Common myeloid progenitor, CD34-positive (primary cell): ENCODE data around the gene ABCC12. TPM values are rescaled to one million over a fixed set of nuclear protein-coding genes. Genes with fewer than 3 reads are reported as not detected.

Experiments
- CTCF ChIA-PET: fragments of 350-600 bp; sonication (Branson Sonifier 250); formaldehyde crosslinking; loops from one replicate; lab custom pipeline; 2021; ENCODE audit warnings: antibody characterized with exemption; lab: Charles Lee
- POLR2A ChIA-PET: fragments of 350-600 bp; sonication (Branson Sonifier 250); formaldehyde crosslinking; loops from one replicate; lab custom pipeline; 2021; ENCODE audit warnings: antibody characterized with exemption; lab: Charles Lee
- DNase-seq, 3 donors: peaks; one replicate each; pipeline versions ENCODE4 v3.0.0 to v3.0.0-alpha.2; 2013
- H3K27ac ChIP-seq, 2 experiments: 1 replicate in 1 of 2; 2 replicates in 1 of 2; pipeline ENCODE4 v1.7.0; 2013; ENCODE audit warnings: inconsistent platforms in 2 of 2, low read length in 2 of 2, mild to moderate bottlenecking in 2 of 2, low read depth in 1 of 2, moderate library complexity in 1 of 2; ENCODE audit not compliant: severe bottlenecking in 2 of 2, insufficient read depth in 1 of 2, poor library complexity in 1 of 2
- H3K27me3 ChIP-seq, 5 experiments: replicated peaks in 2 of 5; 1 replicate in 3 of 5; 2 replicates in 2 of 5; pipeline versions ENCODE4 v1.6.1 to v1.7.0; 2013; ENCODE audit warnings: low read length in 4 of 5, mild to moderate bottlenecking in 2 of 5, moderate library complexity in 2 of 5, inconsistent platforms in 1 of 5; ENCODE audit not compliant: insufficient read depth in 5 of 5, control insufficient read depth in 4 of 5
- H3K36me3 ChIP-seq, 4 experiments: 1 replicate in 2 of 4; 2 replicates in 2 of 4; pipeline versions ENCODE4 v1.6.1 to v1.7.0; 2013; ENCODE audit warnings: low read length in 3 of 4, control low read depth in 1 of 4, mild to moderate bottlenecking in 1 of 4; ENCODE audit not compliant: control insufficient read depth in 4 of 4, insufficient read depth in 4 of 4
- H3K4me1 ChIP-seq, 4 experiments: 1 replicate in 3 of 4; 2 replicates in 1 of 4; pipeline versions ENCODE4 v1.6.1 to v1.7.1; 2013; ENCODE audit warnings: low read length in 3 of 4, mild to moderate bottlenecking in 3 of 4, control low read depth in 1 of 4, inconsistent platforms in 1 of 4, moderate library complexity in 1 of 4; ENCODE audit not compliant: control insufficient read depth in 4 of 4, insufficient read depth in 4 of 4; ENCODE audit errors: control extremely low read depth in 1 of 4
- H3K4me3 ChIP-seq, 7 experiments: 1 replicate in 4 of 7; 2 replicates in 3 of 7; pipeline versions ENCODE4 v1.5.1 to v1.7.0; 2013; ENCODE audit warnings: mild to moderate bottlenecking in 7 of 7, low read length in 6 of 7, moderate library complexity in 6 of 7, inconsistent platforms in 2 of 7, low read depth in 2 of 7, control low read depth in 1 of 7; ENCODE audit not compliant: insufficient read depth in 4 of 7, control insufficient read depth in 1 of 7; ENCODE audit errors: extremely low read depth in 1 of 7
- H3K9me3 ChIP-seq, 5 experiments: 1 replicate in 4 of 5; 2 replicates in 1 of 5; pipeline versions ENCODE4 v1.6.1 to v1.7.1; 2013; ENCODE audit warnings: low read length in 4 of 5, mild to moderate bottlenecking in 2 of 5, inconsistent platforms in 1 of 5, low read depth in 1 of 5, moderate library complexity in 1 of 5; ENCODE audit not compliant: control insufficient read depth in 4 of 5, insufficient read depth in 2 of 5; ENCODE audit errors: control extremely low read depth in 1 of 5
- WGBS: methylation state at CpG from one replicate; pipeline ENCODE4 v1.1.5; 2013; ENCODE audit not compliant: insufficient coverage; 5-methylcytosine and 5-hydroxymethylcytosine counted together
- polyA plus RNA-seq: library from polyadenylated mRNA; unstranded; fragments of 120-200 nt; gene quantifications from one replicate; pipeline ENCODE4 v1.2.1, GENCODE V29; 2013

The ABCC12 gene
- polyA plus RNA-seq = not detected

DNA sequence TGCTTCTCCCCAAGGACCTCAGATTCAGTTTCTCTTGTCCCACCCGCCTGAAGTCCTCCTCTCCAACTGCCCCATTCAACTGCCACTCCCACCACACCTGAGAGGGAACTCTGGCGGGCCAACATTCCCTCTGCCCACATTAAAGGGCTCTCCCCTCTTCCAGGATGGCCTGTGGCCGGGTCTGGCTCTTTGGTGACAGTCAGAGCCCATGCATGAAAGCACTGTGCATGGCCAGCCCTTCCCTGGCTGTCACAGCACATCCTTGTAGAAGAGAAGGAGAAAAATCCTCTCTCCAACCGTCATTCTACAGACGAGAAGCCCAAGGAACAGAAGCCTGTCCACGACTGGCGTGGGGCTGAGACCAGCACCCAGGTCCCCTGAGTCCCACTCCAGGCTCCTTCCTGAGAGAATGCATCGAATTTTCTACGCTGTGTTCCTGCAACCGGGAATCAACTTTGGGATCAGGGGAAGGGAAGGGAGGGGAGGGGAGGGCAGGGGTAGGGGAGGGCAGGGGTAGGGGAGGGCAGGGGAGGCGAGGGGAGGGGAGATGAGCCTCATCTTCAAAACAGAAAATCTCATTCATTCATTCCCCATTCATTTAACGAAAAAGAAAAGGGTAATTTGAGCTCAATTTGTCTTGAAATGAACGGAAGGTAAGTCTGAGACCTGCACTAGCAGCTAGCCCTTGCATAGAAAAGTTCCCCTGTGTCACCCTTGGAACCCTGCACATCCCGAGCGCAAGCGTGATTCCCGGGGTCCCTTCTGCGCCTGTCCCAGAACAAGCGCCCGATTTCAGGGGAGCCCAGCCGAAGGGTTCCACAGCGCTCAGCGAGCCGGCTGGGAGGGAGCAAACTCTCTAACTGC lies at the start of gene ABCC12:
Gene ABCC12, minus strand, starts transcription at position 68 of the 864 bp plus-strand sequence. CDS start 9,569 bp downstream, outside the sequence.
- ChIA-PET POLR2A (no interaction called here), CTCF (interaction anchor here (0.6 to 2.8 kb wide), 9 partner anchors 9 to 1206 kb away, joined by 3 to 9 read pairs (median 4); partner anchors contain the start of gene NETO2)
- WGBS = 56% methylated on average over 11 of the region's 24 CpGs
- peaks cover 0 to 3% (median under 1%) of the 10 kb centered on the region in 4 experiments for H3K4me1 ChIP-seq
- no peaks in the 10 kb centered on the region for H3K36me3 ChIP-seq
- DNase-seq = no peak
- H3K4me3 ChIP-seq = peak within 1 kb of the TSS in 2 of 7 experiments; percentile 28 to 29
- no peak within 1 kb of the TSS for H3K27ac ChIP-seq
- H3K9me3 ChIP-seq = no peaks in the 10 kb centered on the region
- peaks cover 0 to 16% (median 2%) of the 10 kb centered on the region in 5 experiments for H3K27me3 ChIP-seq

DNA sequence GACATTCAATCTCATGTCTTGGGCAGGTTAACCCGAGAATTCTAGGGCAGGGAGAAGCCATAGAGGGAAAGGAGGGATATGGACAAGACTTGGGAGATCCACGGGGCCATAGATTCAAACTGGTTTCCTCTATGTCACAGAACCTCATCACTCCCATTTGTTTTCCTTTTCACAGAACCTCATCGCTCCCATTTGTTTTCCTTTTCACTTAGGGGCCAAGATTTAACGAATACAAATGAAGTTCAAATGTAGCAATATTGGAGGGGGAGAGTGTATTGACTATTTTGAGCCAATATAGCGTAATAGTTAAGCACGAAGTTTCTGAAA lies 49.0 kb upstream of the ABCC12 start:
- DNase-seq = no peak
- H3K27me3 ChIP-seq = peaks cover 0 to 3% (median 0%) of the 10 kb centered on the region in 5 experiments
- ChIA-PET POLR2A (no interaction called here), CTCF (no interaction called here)
- H3K27ac ChIP-seq = no peak overlapping the region
- H3K4me1 ChIP-seq = no peaks in the 10 kb centered on the region
- no peak overlapping the region for H3K4me3 ChIP-seq
- no peaks in the 10 kb centered on the region for H3K36me3 ChIP-seq
- no peaks in the 10 kb centered on the region for H3K9me3 ChIP-seq
- WGBS = 100% methylated on average over 2 of the region's 6 CpGs

DNA sequence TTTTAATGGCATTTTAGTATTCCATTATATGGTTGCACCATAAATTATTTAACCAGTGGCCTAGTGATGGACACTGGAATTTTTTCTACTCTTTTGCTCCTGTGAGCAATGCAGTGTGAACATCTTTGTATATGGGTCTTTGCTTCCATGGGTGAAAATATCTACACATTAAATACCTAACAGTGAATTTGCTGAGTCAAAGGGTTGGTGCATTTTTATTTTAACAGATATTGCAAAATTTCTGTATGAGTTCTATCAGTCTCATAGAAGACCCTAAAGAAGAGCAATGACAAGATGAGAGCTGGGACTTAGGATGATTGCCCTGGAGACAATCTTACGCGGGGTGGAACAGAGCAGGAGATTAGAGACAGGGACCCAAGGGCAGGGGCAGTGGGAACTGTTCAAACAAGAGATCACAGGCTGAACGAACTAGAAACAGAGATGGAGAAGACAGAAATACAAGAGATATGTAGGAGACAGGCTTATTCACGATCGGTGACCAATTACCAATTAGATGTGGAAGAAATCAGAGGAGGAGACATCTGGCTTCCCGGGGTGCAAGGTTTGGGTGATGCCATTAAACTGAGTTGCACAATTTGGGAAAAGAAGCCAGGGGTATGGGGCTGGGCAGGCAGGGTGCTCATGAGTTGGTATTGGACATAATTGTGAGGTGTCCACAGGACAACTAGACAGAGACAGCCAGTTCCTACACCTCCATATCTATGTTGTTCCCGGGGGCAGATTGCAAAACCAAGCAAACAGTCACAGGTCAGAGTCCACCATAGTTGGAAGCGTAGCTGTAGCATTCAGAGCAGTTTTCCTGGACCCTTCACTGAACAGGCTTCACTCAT lies 48.4 kb upstream of the ABCC12 start:
- POLR2A ChIA-PET = no interaction called here
- 98% methylated on average over 8 of the region's 8 CpGs for WGBS

DNA sequence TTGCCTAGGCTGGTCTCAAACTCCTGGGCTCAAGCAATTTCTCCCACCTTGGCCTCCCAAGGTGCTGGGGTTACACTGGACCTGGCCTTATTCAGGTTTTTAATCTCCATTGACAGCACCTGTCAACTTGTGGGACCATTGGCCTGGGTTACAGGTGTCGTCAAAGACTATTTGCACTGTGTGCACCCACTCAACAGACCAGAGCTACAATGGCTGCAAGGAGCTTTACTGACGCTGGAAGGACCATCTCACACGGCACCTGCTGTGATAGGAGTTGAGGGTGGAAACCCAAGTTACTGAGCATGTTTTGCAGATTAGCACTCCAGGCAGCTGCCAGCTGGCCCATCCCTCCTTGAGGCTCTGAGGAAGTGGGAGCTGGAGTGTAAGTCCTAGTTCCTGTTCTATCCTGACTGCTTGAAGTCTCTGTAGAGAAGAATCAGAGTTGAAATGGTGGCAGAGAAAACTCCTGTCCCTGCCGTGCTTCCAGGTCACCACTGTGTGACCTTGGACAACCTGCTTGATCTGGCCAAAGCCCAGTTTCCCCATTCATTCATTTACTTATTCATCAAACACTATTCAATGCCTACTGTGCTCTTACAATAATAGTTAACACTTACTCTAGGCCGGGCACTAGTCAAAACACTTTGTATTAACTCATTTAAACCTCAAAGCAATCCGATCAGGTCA lies 45.9 kb upstream of the ABCC12 start:
- Histone ChIP-seq H3K27ac (no peak overlapping the region), H3K4me1 (no peaks in the 10 kb centered on the region), H3K4me3 (no peak overlapping the region), H3K27me3 (peaks cover 0 to 6% (median 0%) of the 10 kb centered on the region in 5 experiments), H3K9me3 (peaks cover 0 to 3% (median 0%) of the 10 kb centered on the region in 5 experiments), H3K36me3 (no peaks in the 10 kb centered on the region)
- no peak for DNase-seq
- whole genome bisulfite sequencing = 99% methylated on average over 6 of the region's 6 CpGs
- ChIA-PET CTCF (no interaction called here), POLR2A (no interaction called here)

More for the DNA sequence above, 48.4 kb upstream of the ABCC12 start:
- Histone ChIP-seq H3K4me1 (no peaks in the 10 kb centered on the region), H3K27ac (no peak overlapping the region), H3K9me3 (no peaks in the 10 kb centered on the region), H3K27me3 (peaks cover 0 to 3% (median 0%) of the 10 kb centered on the region in 5 experiments), H3K36me3 (no peaks in the 10 kb centered on the region), H3K4me3 (no peak overlapping the region)
- DNase-seq = no peak
- CTCF ChIA-PET = no interaction called here

DNA sequence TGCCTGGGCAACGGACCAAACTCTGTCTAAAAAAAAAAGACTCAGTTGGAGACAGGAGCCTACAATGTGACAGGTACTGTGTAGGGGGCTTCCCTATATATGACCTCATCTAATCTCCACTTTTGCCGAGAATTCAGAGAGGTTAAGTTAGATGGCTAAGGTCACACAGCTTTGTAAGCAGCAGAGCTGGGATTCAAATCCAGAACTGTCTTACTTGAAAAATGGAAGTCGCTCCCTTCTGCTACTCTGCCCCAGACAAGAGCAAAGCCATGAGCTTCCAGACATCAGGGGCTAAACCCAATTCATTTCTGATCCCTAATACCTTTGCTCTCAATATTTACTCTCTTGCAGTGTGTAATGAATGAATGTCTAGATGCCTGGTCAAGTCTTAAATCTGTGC lies 41.5 kb upstream of the ABCC12 start:
- peaks cover 0 to 3% (median 0%) of the 10 kb centered on the region in 5 experiments for H3K9me3 ChIP-seq
- DNase-seq = no peak
- POLR2A ChIA-PET = no interaction called here
- no peaks in the 10 kb centered on the region for H3K36me3 ChIP-seq
- H3K27ac ChIP-seq = no peak overlapping the region
- no peaks in the 10 kb centered on the region for H3K4me1 ChIP-seq
- 100% methylated on average over 2 of the region's 3 CpGs for WGBS
- peaks cover 0 to 3% (median 0%) of the 10 kb centered on the region in 5 experiments for H3K27me3 ChIP-seq
- CTCF ChIA-PET = no interaction called here
- no peak overlapping the region for H3K4me3 ChIP-seq

DNA sequence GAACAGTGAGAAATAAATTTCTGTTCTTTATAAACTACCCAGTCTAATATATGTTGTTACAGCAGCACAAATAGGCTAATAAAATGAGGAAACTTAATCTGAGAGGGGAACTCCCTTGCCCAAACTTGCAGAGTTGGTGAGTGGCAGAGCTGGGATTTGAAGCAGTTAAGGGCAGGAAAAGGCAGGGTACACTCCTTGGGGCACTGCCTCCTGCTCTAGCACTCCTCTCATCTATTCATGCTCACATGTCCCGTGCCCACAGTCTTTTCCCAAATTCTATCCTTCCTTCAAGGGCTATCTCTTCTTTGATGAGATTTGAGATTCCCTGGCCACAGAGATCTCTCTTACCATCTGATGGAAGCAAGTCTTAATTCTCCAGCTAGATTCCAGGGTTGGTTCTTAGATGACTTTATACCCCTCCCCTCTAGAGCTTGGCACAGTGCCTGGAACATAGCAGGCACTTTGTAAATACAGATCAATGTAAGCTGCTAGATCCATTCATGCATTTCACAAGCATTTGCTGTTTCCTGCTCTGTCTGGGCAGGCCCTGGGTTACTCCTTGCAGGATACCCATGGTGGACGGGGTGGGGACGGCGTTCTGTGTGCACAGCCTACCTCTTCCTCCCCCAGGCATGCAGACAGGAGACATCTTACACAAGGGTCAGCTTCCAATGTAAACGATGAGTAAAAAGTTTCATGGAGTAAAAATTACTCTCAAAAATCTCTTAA lies 39.2 kb upstream of the ABCC12 start:
- CTCF ChIA-PET = no interaction called here
- Histone ChIP-seq H3K27ac (no peak overlapping the region), H3K4me3 (no peak overlapping the region), H3K4me1 (no peaks in the 10 kb centered on the region), H3K9me3 (peaks cover 0 to 3% (median 0%) of the 10 kb centered on the region in 5 experiments), H3K27me3 (peaks cover 0 to 3% (median 0%) of the 10 kb centered on the region in 5 experiments), H3K36me3 (no peaks in the 10 kb centered on the region)
- whole genome bisulfite sequencing = 100% methylated on average over 1 of the region's 5 CpGs
- DNase-seq = no peak
- POLR2A ChIA-PET = no interaction called here
